Hepatocyte (in vitro differentiated cells): Measurements from ENCODE around the gene TCEA2. TPM values are rescaled to one million over a fixed set of nuclear protein-coding genes. Genes with fewer than 3 reads are reported as not detected.
"Not testable (repeated sequence)": the region's sequence is repeated elsewhere in the genome, so short reads cannot be mapped to it uniquely, and the experiment has no call there.

Experiments used
- DNase-seq: peaks from one replicate; pipeline ENCODE4 v3.0.0-alpha.2; 2016; ENCODE audit warnings: low spot score
- H2AFZ ChIP-seq: fragments of 200-600 bp; sonication (generic); 2 replicates; pipeline ENCODE4 v1.6.0; 2016; ENCODE audit warnings: antibody characterized with exemption, mild to moderate bottlenecking
- H3K27ac ChIP-seq: fragments of 200-600 bp; sonication (generic); 2 replicates; pipeline ENCODE4 v1.5.1; 2016; ENCODE audit warnings: mild to moderate bottlenecking
- H3K27me3 ChIP-seq: fragments of 200-600 bp; sonication (generic); 2 replicates; pipeline ENCODE4 v1.6.1; 2016
- H3K36me3 ChIP-seq: fragments of 200-600 bp; sonication (generic); replicated peaks from 2 replicates; pipeline ENCODE4 v1.5.1; 2016; ENCODE audit warnings: low read depth; ENCODE audit not compliant: insufficient read depth
- H3K4me1 ChIP-seq: fragments of 200-600 bp; sonication (generic); 2 replicates; pipeline ENCODE4 v1.5.1; 2016; ENCODE audit warnings: mild to moderate bottlenecking, moderate library complexity; ENCODE audit not compliant: insufficient read depth
- H3K4me2 ChIP-seq: fragments of 200-600 bp; sonication (generic); 2 replicates; pipeline ENCODE4 v1.6.0; 2016
- H3K4me3 ChIP-seq: fragments of 200-600 bp; sonication (generic); 2 replicates; pipeline ENCODE4 v1.5.1; 2016; ENCODE audit warnings: mild to moderate bottlenecking
- H3K79me2 ChIP-seq: fragments of 200-600 bp; sonication (generic); 2 replicates; pipeline ENCODE4 v1.6.0; 2017; ENCODE audit warnings: mild to moderate bottlenecking
- H3K9me2 ChIP-seq: fragments of 200-600 bp; sonication (generic); replicated peaks from 2 replicates; pipeline ENCODE4 v1.6.0; 2017; ENCODE audit warnings: mild to moderate bottlenecking; ENCODE audit not compliant: insufficient read depth
- H3K9me3 ChIP-seq: fragments of 200-600 bp; sonication (generic); 2 replicates; pipeline ENCODE4 v1.5.1; 2016; ENCODE audit warnings: low read depth, mild to moderate bottlenecking
- H4K20me1 ChIP-seq: fragments of 200-600 bp; sonication (generic); 2 replicates; pipeline ENCODE4 v1.6.0; 2016; ENCODE audit warnings: mild to moderate bottlenecking; ENCODE audit not compliant: insufficient read depth, poor library complexity, severe bottlenecking
- CTCF ChIP-seq: fragments of 200-600 bp; sonication (generic); IDR thresholded peaks from 2 replicates; pipeline ENCODE4 v1.5.1; 2016; ENCODE audit warnings: antibody characterized with exemption, mild to moderate bottlenecking; ENCODE audit not compliant: poor library complexity
- EZH2 ChIP-seq: fragments of 200-600 bp; sonication (generic); IDR thresholded peaks from 2 replicates; pipeline ENCODE4 v1.6.1; 2016; ENCODE audit warnings: antibody characterized with exemption, mild to moderate bottlenecking, borderline replicate concordance
- EZH2phosphoT487 ChIP-seq: fragments of 200-600 bp; sonication (generic); IDR thresholded peaks from one replicate; pipeline ENCODE4 v1.6.1; 2018; ENCODE audit warnings: antibody characterized with exemption, mild to moderate bottlenecking, low read depth, moderate library complexity; ENCODE audit not compliant: unreplicated experiment, severe bottlenecking
- WGBS: methylation state at CpG from one replicate; pipeline ENCODE4 v1.1.6; 2016; ENCODE audit warnings: low lambda C conversion rate; ENCODE audit errors: missing lambda C conversion rate; 5-methylcytosine and 5-hydroxymethylcytosine counted together
- polyA plus RNA-seq: library from polyadenylated mRNA; unstranded; fragments of >200 nt; fragmentation: Nextera tagmentation; extraction: Ambion mirVana; gene quantifications from 2 replicates; pipeline ENCODE4 v1.2.1, GENCODE V29; 2016
- total RNA-seq: library from RNA; depleted of rRNA; stranded (reverse); fragments of >200 nt; gene quantifications from 2 replicates; pipeline ENCODE4 v1.2.3, GENCODE V29; 2014

Gene TCEA2
- total and polyA plus RNA-seq, 2 experiments from 2014 or later = 26.0 to 74.2 TPM

GRCh38 chr20:64116016-64116415 is 53.0 kb downstream of the TCEA2 start:
- TF ChIP-seq EZH2 = no peak
- no peak for TF ChIP-seq CTCF
- no peak for TF ChIP-seq EZH2phosphoT487
- Histone ChIP-seq H3K4me3 (no peak overlapping the region), H3K4me1 (peaks cover 4% of the 10 kb centered on the region), H2AFZ (no peak overlapping the region), H3K27me3 (no peaks in the 10 kb centered on the region), H3K9me3 (no peaks in the 10 kb centered on the region), H4K20me1 (no peaks in the 10 kb centered on the region), H3K4me2 (no peak overlapping the region), H3K27ac (no peak overlapping the region), H3K9me2 (no peaks in the 10 kb centered on the region), H3K36me3 (no peaks in the 10 kb centered on the region), H3K79me2 (no peaks in the 10 kb centered on the region)
- DNase-seq = no peak
- 90% methylated on average over 21 of the region's 21 CpGs for WGBS

- Histone ChIP-seq H3K27me3 (peaks cover 5% of the 10 kb centered on the region), H2AFZ (no peak overlapping the region), H3K79me2 (no peaks in the 10 kb centered on the region), H3K9me2 (no peaks in the 10 kb centered on the region), H3K4me1 (peaks cover 4% of the 10 kb centered on the region), H4K20me1 (no peaks in the 10 kb centered on the region), H3K4me2 (no peak overlapping the region), H3K36me3 (no peaks in the 10 kb centered on the region), H3K9me3 (no peaks in the 10 kb centered on the region), H3K27ac (no peak overlapping the region), H3K4me3 (no peak overlapping the region)
- DNase-seq = no peak
- TF ChIP-seq CTCF = no peak
- no peak for TF ChIP-seq EZH2
- no peak for TF ChIP-seq EZH2phosphoT487
- 89% methylated on average over 16 of the region's 17 CpGs for WGBS
These were observed 53.8 kb downstream of the TCEA2 start for GRCh38 chr20:64116541-64117431.

GRCh38 chr20:64117432-64117777 is 54.4 kb downstream of the TCEA2 start:
- H3K27me3 ChIP-seq, H3K36me3 ChIP-seq, H3K4me2 ChIP-seq, H4K20me1 ChIP-seq, H3K4me1 ChIP-seq, H3K9me3 ChIP-seq, H2AFZ ChIP-seq, DNase-seq, H3K4me3 ChIP-seq, H3K79me2 ChIP-seq, H3K27ac ChIP-seq, H3K9me2 ChIP-seq: not testable (repeated sequence)
- no CpG with 5 or more reads among the region's 6 CpGs for WGBS

- H4K20me1 ChIP-seq = no peaks in the 10 kb centered on the region
These were observed 56.3 kb downstream of the TCEA2 start for GRCh38 chr20:64119301-64119680.

More at GRCh38 chr20:64119301-64119680, 56.3 kb downstream of the TCEA2 start:
- Histone ChIP-seq H2AFZ (no peak overlapping the region), H3K4me2 (no peak overlapping the region), H3K79me2 (no peaks in the 10 kb centered on the region), H3K36me3 (no peaks in the 10 kb centered on the region), H3K9me2 (no peaks in the 10 kb centered on the region), H3K27me3 (peaks cover 17% of the 10 kb centered on the region), H3K27ac (no peak overlapping the region), H3K4me1 (peaks cover 4% of the 10 kb centered on the region), H3K4me3 (no peak overlapping the region), H3K9me3 (no peaks in the 10 kb centered on the region)
- TF ChIP-seq EZH2phosphoT487 (no peak), EZH2 (no peak), CTCF (no peak)
- DNase-seq = no peak
- 81% methylated on average over 8 of the region's 8 CpGs for WGBS
